MV-4-11 (cell line): Measurements from ENCODE around the gene CLUH.
A peak's percentile ranks its signal among the peaks of the same experiment; 100 is the strongest.

Source experiments
- DNase-seq: peaks from one replicate; lab custom pipeline; 2025; lab: John Stamatoyannopoulos, UW

The CLUH gene

DNA sequence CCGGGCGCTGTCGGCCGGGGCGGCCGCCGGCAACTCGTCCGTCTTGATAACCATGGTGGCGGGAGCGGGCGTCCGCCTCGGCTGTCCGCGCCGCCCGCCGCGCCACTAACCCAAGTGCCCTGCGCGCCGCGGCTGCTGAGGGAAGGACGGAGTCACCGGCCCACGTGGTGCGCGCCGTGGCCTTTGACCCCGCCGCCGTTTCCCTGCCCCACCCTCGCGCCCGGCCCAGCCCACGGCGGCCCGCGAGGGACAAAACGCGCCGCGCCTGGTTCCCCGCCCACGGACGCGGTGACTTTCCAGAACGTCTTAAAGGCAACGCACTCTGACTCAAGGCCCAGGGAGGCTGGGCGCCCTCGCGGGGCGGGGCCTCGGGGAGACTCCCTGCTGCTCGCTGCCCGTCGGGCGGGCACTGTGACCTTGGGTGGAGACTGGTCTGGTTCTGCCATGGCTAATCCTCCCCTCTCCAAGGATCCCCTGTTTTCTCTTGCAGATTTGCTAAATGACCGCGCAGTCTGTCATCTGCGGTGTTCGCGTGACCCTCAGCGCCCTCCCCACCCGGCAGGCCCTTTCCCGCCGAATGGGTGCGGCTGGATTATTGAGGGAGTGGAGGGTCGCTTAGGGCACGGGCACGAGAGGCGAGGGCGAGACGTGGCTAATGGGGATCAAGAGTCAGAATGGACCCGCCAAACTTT is at the start of gene CLUH:
Gene CLUH (minus strand): TSS at position 157 of the 692 bp plus-strand sequence. CDS start 103 bp downstream, at position 54.
- peak; percentile 94 for DNase-seq

GRCh38 chr17:2758870-2759269 is 47.3 kb upstream of the CLUH start:
- no peak for DNase-seq

DNA sequence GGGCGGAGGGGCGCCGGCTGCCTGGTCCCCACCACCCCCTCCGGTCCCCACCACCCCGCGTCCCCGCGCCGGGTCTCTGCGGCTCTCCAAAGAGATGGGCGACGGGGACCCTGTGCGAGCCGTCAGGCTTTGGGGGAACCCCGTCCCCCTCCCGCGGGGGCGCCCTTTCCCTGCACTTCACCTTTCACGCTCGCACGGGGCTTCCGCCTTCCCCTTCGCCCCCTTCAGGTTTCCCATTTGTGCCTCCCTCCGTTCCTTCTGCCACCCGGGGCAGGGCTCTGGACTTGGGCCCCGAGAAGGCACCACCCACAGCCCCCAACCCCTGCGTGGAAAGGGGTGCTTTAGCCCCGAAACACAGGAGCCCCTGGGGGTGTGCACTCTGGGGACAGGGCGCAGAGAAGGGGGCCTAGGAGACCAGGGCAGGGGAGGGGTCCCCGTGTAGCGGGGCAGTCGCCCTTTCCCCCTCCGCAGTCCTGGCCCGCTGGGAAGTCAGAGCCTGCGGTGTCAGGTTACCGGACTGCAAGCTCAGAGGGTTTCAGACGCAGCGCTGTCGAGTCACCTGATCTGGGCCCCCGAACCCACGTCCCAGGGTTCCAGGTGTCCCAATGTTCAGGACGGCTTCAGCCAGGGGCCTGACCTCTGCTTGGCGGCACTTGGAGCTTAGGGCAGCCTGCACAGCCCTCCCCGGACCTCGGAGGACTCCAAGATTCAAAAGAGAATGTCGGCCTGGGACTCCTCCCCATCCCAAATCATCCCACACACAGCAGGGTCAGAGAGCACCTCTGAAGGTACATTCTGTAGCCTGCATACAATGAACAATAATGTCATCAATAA is 44.5 kb upstream of the CLUH start:
- no peak for DNase-seq

DNA sequence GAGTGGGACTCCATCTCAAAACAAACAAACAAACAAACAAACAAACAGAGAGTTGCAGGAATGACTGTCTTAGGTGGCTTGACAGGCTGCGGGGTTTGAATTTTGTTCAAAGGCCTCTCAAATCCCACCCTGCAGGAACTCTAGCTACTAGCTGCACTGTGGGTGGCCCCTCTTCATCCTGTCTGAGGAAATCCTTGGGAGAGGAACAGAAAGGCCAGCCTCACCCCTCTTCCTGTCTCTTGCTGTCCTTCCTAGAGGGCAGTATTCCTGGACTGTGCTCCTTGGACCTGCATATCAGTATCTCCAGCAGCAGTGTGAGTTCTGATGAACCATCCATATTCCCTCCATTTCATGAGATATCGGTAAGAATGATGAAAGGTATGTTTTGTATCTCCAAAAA is 39.9 kb upstream of the CLUH start:
- no peak for DNase-seq

DNA sequence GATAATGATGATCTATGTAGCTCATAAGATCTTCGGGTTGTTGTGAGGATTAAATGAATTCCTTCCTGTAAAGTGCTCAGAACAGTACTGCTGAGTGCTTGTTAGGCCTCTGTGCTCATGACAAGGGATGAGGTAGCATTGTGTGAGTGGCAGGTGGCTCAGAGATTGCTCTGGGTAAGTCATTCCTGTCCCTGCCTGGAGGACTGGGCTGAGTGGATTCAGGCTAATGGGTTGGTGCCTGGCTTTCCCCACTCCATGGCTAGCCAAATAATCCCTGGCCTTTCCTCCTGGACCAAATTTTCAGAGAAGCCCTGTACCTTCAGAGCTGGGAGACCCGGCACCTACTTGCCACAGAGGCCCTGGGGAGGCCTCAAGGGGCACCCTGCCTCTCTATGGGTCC is 39.2 kb upstream of the CLUH start:
- DNase-seq: no peak

DNA sequence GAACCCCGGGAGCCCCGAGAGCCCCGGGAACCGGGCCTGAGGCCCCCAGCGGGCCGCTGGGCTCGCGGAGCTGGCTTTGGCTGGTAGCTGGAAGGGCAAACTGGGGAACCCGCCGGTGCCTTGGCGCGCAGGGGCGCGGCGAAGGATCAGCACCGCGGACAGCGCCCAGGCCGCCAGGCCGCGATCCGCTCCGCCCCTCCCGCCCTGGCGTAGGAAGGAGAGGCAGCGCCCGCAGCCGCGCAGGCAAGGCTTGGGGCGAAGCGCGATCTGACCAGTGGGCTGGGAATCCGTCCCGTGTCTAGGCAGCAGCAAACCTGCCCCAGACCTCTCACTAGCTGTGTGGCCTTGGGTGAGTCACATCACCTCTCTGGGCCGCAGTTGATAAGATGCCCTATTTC is 38.2 kb upstream of the CLUH start:
- peak; percentile 54 for DNase-seq

GRCh38 chr17:2749058-2749783 is 37.7 kb upstream of the CLUH start, which contains the start of gene CCDC92B:
Gene CCDC92B (minus strand): TSS chr17:2749652. CDS start chr17:2735145, 14,507 bp downstream.
- DNase-seq: no peak

- no peak for DNase-seq
These were observed 33.9 kb upstream of the CLUH start for GRCh38 chr17:2745317-2746037.

- DNase-seq: no peak
These were observed 26.1 kb upstream of the CLUH start for GRCh38 chr17:2737693-2738092.

- no peak for DNase-seq
These were observed 25.4 kb upstream of the CLUH start for GRCh38 chr17:2736956-2737355.

GRCh38 chr17:2735896-2736295 is 24.3 kb upstream of the CLUH start:
- DNase-seq: no peak

GRCh38 chr17:2734939-2735338 is 23.4 kb upstream of the CLUH start:
- no peak for DNase-seq

GRCh38 chr17:2731807-2732206 is 20.2 kb upstream of the CLUH start:
- DNase-seq: no peak

- no peak for DNase-seq
These were observed 19.3 kb upstream of the CLUH start for GRCh38 chr17:2730764-2731353.

GRCh38 chr17:2724784-2725164 is 13.2 kb upstream of the CLUH start:
- no peak for DNase-seq

DNA sequence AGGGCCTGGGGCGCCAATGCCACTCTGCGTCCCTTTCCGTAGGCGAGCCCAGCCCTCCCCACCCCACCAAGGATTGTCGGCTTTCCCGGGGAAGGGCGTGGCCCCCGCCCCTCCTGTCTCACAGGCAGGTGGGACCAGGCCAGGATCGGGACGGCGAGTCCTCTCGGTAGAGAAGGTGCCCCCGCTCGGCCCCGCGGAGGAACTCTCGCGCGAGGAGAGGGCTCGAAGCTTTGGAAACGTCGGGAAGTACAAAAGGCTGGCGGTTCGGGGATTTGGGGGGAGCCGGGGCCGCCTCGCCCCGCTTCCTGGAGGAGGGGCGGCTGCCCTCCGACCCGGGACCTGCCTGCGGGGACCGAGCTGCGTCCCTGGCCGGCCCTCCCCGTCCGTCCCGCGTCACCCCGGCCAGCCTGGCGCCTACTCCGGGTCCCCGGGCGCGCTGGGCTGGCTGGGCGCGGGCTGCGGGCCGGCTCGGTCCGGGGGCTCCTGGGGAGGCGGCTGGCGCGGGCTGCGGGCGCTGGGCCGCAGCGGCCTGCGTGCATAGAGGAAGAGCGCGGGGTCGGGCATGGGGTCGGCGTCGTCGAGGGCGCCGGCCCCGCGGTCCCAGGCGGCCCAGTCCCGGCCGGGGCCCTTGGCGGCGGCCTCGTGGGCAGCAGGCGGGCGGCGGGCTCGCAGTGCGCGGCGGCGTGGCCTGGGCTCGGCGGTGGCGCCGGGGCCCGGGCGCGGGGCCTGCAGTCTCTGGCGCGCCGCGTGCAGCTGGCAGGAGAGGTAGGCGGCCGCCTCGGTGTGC is 12.6 kb upstream of the CLUH start:
- no peak for DNase-seq

- DNase-seq: no peak
These were observed 12.0 kb upstream of the CLUH start for GRCh38 chr17:2723505-2723996.

- no peak for DNase-seq
These were observed 11.0 kb upstream of the CLUH start for GRCh38 chr17:2722611-2723010.

- no peak for DNase-seq
These were observed 10.0 kb upstream of the CLUH start for GRCh38 chr17:2721603-2722002.

- DNase-seq: no peak
These were observed 8.3 kb upstream of the CLUH start for GRCh38 chr17:2719861-2720260.
